Heart left ventricle (tissue), 16 donors: ENCODE results near the gene PREX1. TPM values are rescaled to one million over a fixed set of nuclear protein-coding genes. Genes with fewer than 3 reads are reported as not detected.

Experiments used
- ATAC-seq, 4 donors: fragments of 200-7000 bp; cut with Tn5 transposase; one replicate each; pipeline ENCODE4 v1.9.1; 2020 to 2022; ENCODE audit warnings: moderate library complexity in 4 of 4, mild to moderate bottlenecking in 3 of 4, moderate number of reproducible peaks in 1 of 4
- DNase-seq, 5 donors: peaks; one replicate each; pipeline ENCODE4 v3.0.0-alpha.2; 2020
- H3K27ac ChIP-seq, 12 donors: fragments of 200-600 bp; sonication (generic) in 4 of 12; one replicate each; pipeline versions ENCODE4 v1.5.0 to v1.8.0; 2016 to 2022; ENCODE audit warnings: mild to moderate bottlenecking in 2 of 12
- H3K27me3 ChIP-seq, 9 donors: fragments of 200-600 bp; sonication (generic) in 2 of 9; one replicate each; pipeline versions ENCODE4 v1.5.1 to v1.8.0; 2016 to 2022; ENCODE audit warnings: mild to moderate bottlenecking in 3 of 9
- H3K36me3 ChIP-seq, 9 donors: fragments of 200-600 bp; sonication (generic) in 2 of 9; one replicate each; pipeline versions ENCODE4 v1.5.0 to v1.8.0; 2018 to 2022; ENCODE audit warnings: mild to moderate bottlenecking in 2 of 9
- H3K4me1 ChIP-seq, 12 donors: fragments of 200-600 bp; sonication (generic) in 4 of 12; one replicate each; pipeline versions ENCODE4 v1.5.0 to v1.8.0; 2016 to 2022; ENCODE audit warnings: mild to moderate bottlenecking in 3 of 12
- H3K4me3 ChIP-seq, 12 donors: fragments of 200-600 bp; sonication (generic) in 4 of 12; one replicate each; pipeline versions ENCODE4 v1.5.0 to v1.8.0; 2017 to 2022; ENCODE audit warnings: mild to moderate bottlenecking in 9 of 12, moderate library complexity in 4 of 12
- H3K9me3 ChIP-seq, 12 donors: fragments of 200-600 bp; sonication (generic) in 4 of 12; one replicate each; pipeline versions ENCODE4 v1.5.0 to v1.8.0; 2016 to 2022; ENCODE audit warnings: mild to moderate bottlenecking in 1 of 12
- CTCF ChIP-seq, 12 donors: fragments of 200-600 bp; sonication (generic) in 4 of 12; IDR thresholded peaks; one replicate each; pipeline versions ENCODE4 v1.5.0 to v1.8.0; 2018 to 2022; ENCODE audit warnings: antibody characterized with exemption in 12 of 12, mild to moderate bottlenecking in 5 of 12
- POLR2A ChIP-seq, 2 donors: fragments of 450-650 bp; IDR thresholded peaks; one replicate each; pipeline ENCODE4 v1.6.1; 2017; ENCODE audit warnings: antibody characterized with exemption in 2 of 2, mild to moderate bottlenecking in 2 of 2, moderate library complexity in 2 of 2
- WGBS, 4 donors: extraction: QIAGEN DNeasy Blood & Tissue Kit in 2 of 4; methylation state at CpG; one replicate each; pipeline versions ENCODE4 v1.1.5 to v1.1.7; 2013 to 2018; 5-methylcytosine and 5-hydroxymethylcytosine counted together
- intact Hi-C, 10 donors: fragments of 100-400 bp; cut with DNase I; formaldehyde crosslinking; loops; one replicate each; pipeline versions ENCODE4 v1.11.1 to v1.14.2; 2022
- polyA plus RNA-seq, 2 donors: library from polyadenylated mRNA; stranded (reverse); fragments of 200-250 nt; gene quantifications; one replicate each; pipeline ENCODE4 v1.2.3, GENCODE V29; 2013
- total RNA-seq, 9 donors: library from RNA; depleted of rRNA in 2 of 9; stranded (reverse); fragments of >200 nt in 2 of 9; fragmentation: NEBNext Ultra II Directional in 3 of 9; extraction: Animal tissue kit (Norgen Biotek cat#: 25700) in 3 of 9; gene quantifications; one replicate each; pipeline versions ENCODE4 v1.1.0 to v1.2.4, GENCODE V29; 2016 to 2023
- donor health status: ischemic (EF 13 %, LVEDD 7.1; RV severe dilation, severe dysfunction).
- donor health status: healthy with polysubstance abuse.
- donor health status: DM: no; HTN: yes; CAD: no.
- donor health status: DM: no; HTN: no; CAD: no.
- donor health status: ischemic (EF 25% LVEDD 6.9; RV normal size, moderate dysfunction).
- donor health status: ischemic (EF 25% LVEDD 5.7; RV mildly dilated, moderate dysfunction).
- donor health status: healthy.
- donor health status: DM: yes; HTN: yes; CAD: no.
- donor health status: ischemic (EF 35%, LVEDD 5.7; RV mildly dilated, moderate dysfunction).
- donor health status: nonischemic (EF 11% LVEDD 7.7; RV severe dilation, severe dysfunction).
- donor health status: DM: yes; HTN: yes; CAD: no.
- donor health status: PGD.
- donor health status: ischemic (EF 29% LVEDD 5.4; RV normal size, mild dysfunction).
- donor health status: nonischemic (EF 23%, LVEDD 6.1; RV moderate dilation, normal function).

The PREX1 gene
- total and polyA plus RNA-seq, 11 donors = 7.2 to 41.5 (median 11.9) TPM

GRCh38 chr20:48774696-48775095 lies 53.1 kb downstream of the PREX1 start:
- Histone ChIP-seq H3K36me3 (no peaks in the 10 kb centered on the region), H3K27me3 (no peaks in the 10 kb centered on the region), H3K9me3 (peaks cover 0 to 6% (median 0%) of the 10 kb centered on the region in 12 donors), H3K27ac (peak overlapping the region in 2 of 12 donors; percentile 5 to 84), H3K4me3 (no peak overlapping the region), H3K4me1 (peaks cover 0 to 84% (median 6%) of the 10 kb centered on the region in 12 donors)
- DNase-seq (no peak), ATAC-seq (no peak)
- TF ChIP-seq POLR2A (IDR thresholded peaks at IDR 0.05) (no peak), CTCF (IDR thresholded peaks at IDR 0.05) (no peak)
- 84 to 90% (median 87%) methylated on average over 11 of the region's 11 CpGs for WGBS, 4 donors
- intact Hi-C loops = no loop called here

- Histone ChIP-seq H3K27me3 (no peaks in the 10 kb centered on the region), H3K4me1 (peaks cover 0 to 91% (median 6%) of the 10 kb centered on the region in 12 donors), H3K4me3 (no peak overlapping the region), H3K9me3 (no peaks in the 10 kb centered on the region), H3K36me3 (no peaks in the 10 kb centered on the region), H3K27ac (peak overlapping the region in 2 of 12 donors; percentile 2 to 84)
- peak; percentile 18 to 36 (median 31) for ATAC-seq
- 79 to 86% (median 83%) methylated on average over 9 to 14 of the region's 14 CpGs for WGBS, 4 donors
- DNase-seq = peak in 2 of 5 donors; percentile 39 to 51
- intact Hi-C loops = no loop called here
- TF ChIP-seq POLR2A (IDR thresholded peaks at IDR 0.05) (no peak), CTCF (IDR thresholded peaks at IDR 0.05) (no peak)
Observed at GRCh38 chr20:48773837-48774418, 53.9 kb downstream of the PREX1 start.

GRCh38 chr20:48772183-48772976 lies 55.4 kb downstream of the PREX1 start:
- Histone ChIP-seq H3K27ac (peak overlapping the region in 3 of 12 donors; percentile 18 to 84 (median 39)), H3K4me1 (peaks cover 0 to 99% (median 6%) of the 10 kb centered on the region in 12 donors), H3K9me3 (no peaks in the 10 kb centered on the region), H3K36me3 (no peaks in the 10 kb centered on the region), H3K4me3 (no peak overlapping the region), H3K27me3 (no peaks in the 10 kb centered on the region)
- 66 to 74% (median 71%) methylated on average over 17 of the region's 17 CpGs for WGBS, 4 donors
- no peak for TF ChIP-seq POLR2A (IDR thresholded peaks at IDR 0.05)
- TF ChIP-seq CTCF (IDR thresholded peaks at IDR 0.05) = no peak
- peak; percentile 17 to 86 (median 75) for ATAC-seq
- intact Hi-C loops = no loop called here
- peak; percentile 51 to 88 (median 72) for DNase-seq

GRCh38 chr20:48771542-48771941 lies 56.3 kb downstream of the PREX1 start:
- H3K27me3 ChIP-seq = no peaks in the 10 kb centered on the region
- intact Hi-C loops = no loop called here
- ATAC-seq (no peak), DNase-seq (no peak)
- TF ChIP-seq POLR2A (IDR thresholded peaks at IDR 0.05) = no peak
- no peak for TF ChIP-seq CTCF (IDR thresholded peaks at IDR 0.05)
- no peak overlapping the region for H3K4me3 ChIP-seq
- peaks cover 0 to 99% (median 5%) of the 10 kb centered on the region in 12 donors for H3K4me1 ChIP-seq
- H3K9me3 ChIP-seq = no peaks in the 10 kb centered on the region
- H3K27ac ChIP-seq = peak overlapping the region in 1 of 12 donors; percentile 84
- WGBS, 4 donors = 74 to 77% (median 76%) methylated on average over 8 to 10 of the region's 10 CpGs
- H3K36me3 ChIP-seq = no peaks in the 10 kb centered on the region
